ENCODE data around the gene NEDD9. TPM values are rescaled to one million over a fixed set of nuclear protein-coding genes. Genes with fewer than 3 reads are reported as not detected.

Gene NEDD9
- total RNA-seq, 4 donors from 2014 or later: 7.7 to 14.9 (median 10.9) TPM

DNA sequence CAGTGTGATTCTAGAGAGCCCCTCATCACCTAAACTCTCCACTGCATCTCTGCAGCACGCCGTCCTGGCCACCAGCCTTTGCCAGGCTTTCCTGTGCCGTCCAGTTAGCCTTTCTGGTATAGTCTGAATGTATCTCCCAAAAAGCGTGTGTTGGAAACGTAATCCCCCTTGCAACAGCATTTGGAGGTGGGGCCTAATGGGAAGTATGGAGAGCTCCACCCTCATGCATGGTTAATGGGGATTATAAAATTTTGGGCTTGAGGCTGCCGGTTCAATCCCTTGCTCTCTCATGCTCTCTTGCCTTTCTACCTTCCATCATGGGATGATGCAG is 53.4 kb downstream of the NEDD9 start:
- WGBS, 2 donors: 63 to 67% methylated on average over 6 of the region's 6 CpGs
- Histone ChIP-seq H3K4me1 (no peaks in the 10 kb centered on the region), H3K27ac (no peak overlapping the region), H3K27me3 (no peaks in the 10 kb centered on the region), H3K36me3 (peaks cover 0 to 5% (median 0%) of the 10 kb centered on the region in 3 donors), H3K9me3 (no peaks in the 10 kb centered on the region), H3K4me3 (no peak overlapping the region)
- intact Hi-C loops (cut with DNase I): loop anchor here (10.0 kb wide), 1 partner anchor 316 kb away; no protein-coding TSS in a partner anchor
- TF ChIP-seq POLR2A (IDR thresholded peaks at IDR 0.05): no peak
- TF ChIP-seq, protein P1, sequence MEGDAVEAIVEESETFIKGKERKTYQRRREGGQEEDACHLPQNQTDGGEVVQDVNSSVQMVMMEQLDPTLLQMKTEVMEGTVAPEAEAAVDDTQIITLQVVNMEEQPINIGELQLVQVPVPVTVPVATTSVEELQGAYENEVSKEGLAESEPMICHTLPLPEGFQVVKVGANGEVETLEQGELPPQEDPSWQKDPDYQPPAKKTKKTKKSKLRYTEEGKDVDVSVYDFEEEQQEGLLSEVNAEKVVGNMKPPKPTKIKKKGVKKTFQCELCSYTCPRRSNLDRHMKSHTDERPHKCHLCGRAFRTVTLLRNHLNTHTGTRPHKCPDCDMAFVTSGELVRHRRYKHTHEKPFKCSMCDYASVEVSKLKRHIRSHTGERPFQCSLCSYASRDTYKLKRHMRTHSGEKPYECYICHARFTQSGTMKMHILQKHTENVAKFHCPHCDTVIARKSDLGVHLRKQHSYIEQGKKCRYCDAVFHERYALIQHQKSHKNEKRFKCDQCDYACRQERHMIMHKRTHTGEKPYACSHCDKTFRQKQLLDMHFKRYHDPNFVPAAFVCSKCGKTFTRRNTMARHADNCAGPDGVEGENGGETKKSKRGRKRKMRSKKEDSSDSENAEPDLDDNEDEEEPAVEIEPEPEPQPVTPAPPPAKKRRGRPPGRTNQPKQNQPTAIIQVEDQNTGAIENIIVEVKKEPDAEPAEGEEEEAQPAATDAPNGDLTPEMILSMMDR (IDR thresholded peaks at IDR 0.05): no peak
- DNase-seq: no peak

DNA sequence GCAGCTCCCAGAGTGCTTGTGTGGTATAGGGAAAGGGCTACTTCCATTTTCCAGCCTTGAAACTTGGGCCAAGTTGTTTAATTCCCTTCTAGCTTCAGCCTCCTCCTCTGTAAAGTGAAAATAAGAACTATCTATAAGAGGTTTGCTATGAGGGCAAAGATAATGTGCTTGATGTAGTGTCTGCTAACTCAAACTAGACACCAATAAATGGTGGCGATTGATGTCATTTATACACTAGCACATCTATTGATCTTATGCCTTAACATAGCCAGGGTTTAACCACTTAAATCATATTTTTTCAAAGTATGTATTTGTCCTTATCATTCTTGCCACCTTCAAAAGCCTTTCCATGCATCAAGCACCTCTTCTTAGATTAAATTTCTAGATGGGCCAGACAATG is 55.2 kb downstream of the NEDD9 start:
- WGBS, 2 donors: 93 to 95% methylated on average over 1 of the region's 1 CpG

DNA sequence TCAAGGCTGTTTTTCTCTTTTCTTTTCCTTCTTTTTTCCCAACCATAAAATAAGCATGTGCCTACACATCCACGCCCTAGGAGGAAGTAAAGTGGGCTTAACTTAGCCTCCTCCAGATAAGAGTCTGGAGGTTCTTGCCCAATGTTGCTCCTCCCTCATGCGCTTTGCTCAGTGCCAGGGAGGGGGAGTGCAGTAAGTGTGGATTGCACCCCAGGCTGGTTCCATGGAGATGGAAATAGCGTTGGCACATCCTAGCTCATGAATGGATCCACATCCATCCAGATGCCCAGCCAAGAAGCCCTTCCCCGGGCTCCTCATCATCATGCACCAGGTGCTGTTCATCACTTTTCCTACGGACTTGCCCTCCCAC is 58.2 kb downstream of the NEDD9 start:
- no peak overlapping the region for H3K4me3 ChIP-seq
- H3K9me3 ChIP-seq: no peaks in the 10 kb centered on the region
- H3K27me3 ChIP-seq: no peaks in the 10 kb centered on the region
- H3K4me1 ChIP-seq: peaks cover 0 to 9% (median 6%) of the 10 kb centered on the region in 3 donors
- no peaks in the 10 kb centered on the region for H3K36me3 ChIP-seq
- 96 to 98% methylated on average over 3 to 5 of the region's 5 CpGs for WGBS, 2 donors
- no peak for TF ChIP-seq POLR2A (IDR thresholded peaks at IDR 0.05)
- TF ChIP-seq, protein P1 (IDR thresholded peaks at IDR 0.05): no peak
- intact Hi-C loops (cut with DNase I): loop anchor here (10.0 kb wide), 1 partner anchor 321 kb away; no protein-coding TSS in a partner anchor
- no peak for DNase-seq
- H3K27ac ChIP-seq: no peak overlapping the region

More for the DNA sequence above, 55.2 kb downstream of the NEDD9 start:
- no peaks in the 10 kb centered on the region for H3K9me3 ChIP-seq
- intact Hi-C loops (cut with DNase I): loop anchor here (10.0 kb wide), 1 partner anchor 318 kb away; no protein-coding TSS in a partner anchor
- H3K27me3 ChIP-seq: no peaks in the 10 kb centered on the region
- no peak overlapping the region for H3K4me3 ChIP-seq
- TF ChIP-seq, protein P1 (IDR thresholded peaks at IDR 0.05): no peak
- no peak for TF ChIP-seq POLR2A (IDR thresholded peaks at IDR 0.05)
- peaks cover 0 to 9% (median 5%) of the 10 kb centered on the region in 3 donors for H3K4me1 ChIP-seq
- no peak overlapping the region for H3K27ac ChIP-seq
- DNase-seq: no peak
- H3K36me3 ChIP-seq: no peaks in the 10 kb centered on the region

- Histone ChIP-seq H3K27me3 (no peaks in the 10 kb centered on the region), H3K27ac (no peak overlapping the region), H3K36me3 (no peaks in the 10 kb centered on the region), H3K4me1 (peaks cover 0 to 9% (median 6%) of the 10 kb centered on the region in 3 donors), H3K9me3 (no peaks in the 10 kb centered on the region), H3K4me3 (peak overlapping the region in 1 of 4 donors; percentile 40)
- WGBS, 2 donors: 22 to 36% methylated on average over 16 to 17 of the region's 17 CpGs
- no peak for TF ChIP-seq POLR2A (IDR thresholded peaks at IDR 0.05)
- TF ChIP-seq, protein P1 (IDR thresholded peaks at IDR 0.05): peak; percentile 70 to 85 (median 82)
- intact Hi-C loops (cut with DNase I): loop anchor here (10.0 kb wide), 1 partner anchor 322 kb away; no protein-coding TSS in a partner anchor
- DNase-seq: no peak
These were observed 59.8 kb downstream of the NEDD9 start for GRCh38 chr6:11172501-11173327.

DNA sequence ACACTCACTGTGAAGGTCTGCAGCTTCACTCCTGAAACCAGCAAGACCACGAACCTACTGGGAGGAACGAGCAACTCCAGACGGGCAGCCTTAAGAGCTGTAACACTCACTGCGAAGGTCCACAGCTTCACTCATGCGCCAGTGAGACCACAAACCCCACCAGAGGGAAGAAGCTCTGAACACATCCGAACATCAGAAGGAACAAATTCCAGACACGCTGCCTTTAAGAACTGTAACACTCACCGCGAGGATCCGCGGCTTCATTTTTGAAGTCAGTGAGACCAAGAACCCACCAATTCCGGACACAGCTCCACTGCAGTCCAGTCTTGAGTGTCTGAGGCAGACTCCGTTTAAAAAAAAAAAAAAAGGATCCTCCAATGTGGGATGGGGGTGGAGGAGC is 60.5 kb downstream of the NEDD9 start:
- peaks cover 0 to 9% (median 6%) of the 10 kb centered on the region in 3 donors for H3K4me1 ChIP-seq
- intact Hi-C loops (cut with DNase I): loop anchor here (10.0 kb wide), 1 partner anchor 323 kb away; no protein-coding TSS in a partner anchor
- no peaks in the 10 kb centered on the region for H3K36me3 ChIP-seq
- 96 to 97% methylated on average over 8 to 9 of the region's 13 CpGs for WGBS, 2 donors
- H3K27me3 ChIP-seq: no peaks in the 10 kb centered on the region
- TF ChIP-seq, protein P1 (IDR thresholded peaks at IDR 0.05): no peak
- TF ChIP-seq POLR2A (IDR thresholded peaks at IDR 0.05): no peak
- H3K9me3 ChIP-seq: no peaks in the 10 kb centered on the region
- H3K27ac ChIP-seq: no peak overlapping the region
- no peak overlapping the region for H3K4me3 ChIP-seq
- DNase-seq: no peak

Data from esophagus squamous epithelium (tissue), 5 donors.